NCI-H524 (cell line): Measurements from ENCODE around the gene HHIP.

Source experiments
- DNase-seq, 2 experiments: peaks; one replicate each; lab custom pipeline; 2025; lab: John Stamatoyannopoulos, UW

HHIP gene, protein sequence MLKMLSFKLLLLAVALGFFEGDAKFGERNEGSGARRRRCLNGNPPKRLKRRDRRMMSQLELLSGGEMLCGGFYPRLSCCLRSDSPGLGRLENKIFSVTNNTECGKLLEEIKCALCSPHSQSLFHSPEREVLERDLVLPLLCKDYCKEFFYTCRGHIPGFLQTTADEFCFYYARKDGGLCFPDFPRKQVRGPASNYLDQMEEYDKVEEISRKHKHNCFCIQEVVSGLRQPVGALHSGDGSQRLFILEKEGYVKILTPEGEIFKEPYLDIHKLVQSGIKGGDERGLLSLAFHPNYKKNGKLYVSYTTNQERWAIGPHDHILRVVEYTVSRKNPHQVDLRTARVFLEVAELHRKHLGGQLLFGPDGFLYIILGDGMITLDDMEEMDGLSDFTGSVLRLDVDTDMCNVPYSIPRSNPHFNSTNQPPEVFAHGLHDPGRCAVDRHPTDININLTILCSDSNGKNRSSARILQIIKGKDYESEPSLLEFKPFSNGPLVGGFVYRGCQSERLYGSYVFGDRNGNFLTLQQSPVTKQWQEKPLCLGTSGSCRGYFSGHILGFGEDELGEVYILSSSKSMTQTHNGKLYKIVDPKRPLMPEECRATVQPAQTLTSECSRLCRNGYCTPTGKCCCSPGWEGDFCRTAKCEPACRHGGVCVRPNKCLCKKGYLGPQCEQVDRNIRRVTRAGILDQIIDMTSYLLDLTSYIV

GRCh38 chr4:144645631-144646522 is at the start of gene HHIP:
HHIP (plus strand) TSS chr4:144646156; CDS start chr4:144646676, 520 bp downstream.
- DNase-seq: peak; percentile 41 to 55

DNA sequence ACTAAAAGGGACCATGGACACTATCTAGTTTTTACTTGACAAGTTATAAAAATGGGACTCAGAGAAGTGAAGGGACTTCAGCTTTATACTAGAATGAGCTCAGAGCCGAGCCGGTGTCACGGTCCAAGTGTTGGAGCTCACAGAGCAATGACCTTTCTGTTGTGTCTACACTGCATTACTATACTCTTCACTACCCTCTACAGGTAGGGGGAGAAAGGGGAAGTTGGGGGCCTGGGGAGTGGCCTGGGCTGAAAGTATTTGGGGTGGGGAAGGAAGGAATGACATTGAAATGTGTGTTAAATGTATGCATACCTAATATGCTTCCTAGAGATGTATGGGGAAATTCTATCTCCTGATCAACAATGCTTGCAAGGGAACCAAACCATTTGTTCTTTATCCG is 48.8 kb upstream of the HHIP start:
- no peak for DNase-seq

GRCh38 chr4:144599621-144600020 is 46.3 kb upstream of the HHIP start:
- no peak for DNase-seq

GRCh38 chr4:144611850-144612249 is 34.1 kb upstream of the HHIP start:
- DNase-seq: no peak

DNA sequence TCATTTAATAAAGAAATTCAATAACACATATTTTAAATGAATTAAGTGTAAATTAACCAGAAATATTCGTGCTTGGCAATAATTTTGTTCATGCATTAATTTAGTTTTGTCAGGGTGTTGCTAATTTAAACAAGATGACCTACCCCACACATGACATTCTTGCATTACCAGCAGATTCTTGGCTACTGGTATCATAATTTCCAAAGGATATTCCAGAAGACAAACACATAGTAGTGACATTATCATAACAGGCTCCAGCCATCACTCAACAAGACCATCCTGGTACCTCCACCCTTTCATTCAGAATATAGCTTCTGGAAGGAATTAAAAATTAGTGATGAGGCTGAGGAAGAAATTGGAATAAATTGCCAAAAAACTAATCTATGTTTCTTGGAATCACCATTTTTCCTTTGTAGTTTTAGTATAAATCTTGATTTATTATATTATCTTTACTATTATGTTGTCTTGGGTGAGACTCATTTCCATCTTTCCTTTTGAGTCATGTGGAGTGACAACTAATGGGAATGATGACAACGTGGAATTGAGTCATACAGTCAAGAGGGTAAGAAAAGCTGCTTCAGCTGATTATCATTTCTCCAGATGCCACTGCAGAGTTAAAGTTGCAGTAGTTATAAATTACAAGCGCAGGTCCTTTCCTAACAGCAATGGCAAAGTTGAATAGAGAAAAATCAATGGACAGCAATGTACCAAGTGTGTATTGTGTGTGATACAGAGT is 30.9 kb upstream of the HHIP start:
- no peak for DNase-seq

DNA sequence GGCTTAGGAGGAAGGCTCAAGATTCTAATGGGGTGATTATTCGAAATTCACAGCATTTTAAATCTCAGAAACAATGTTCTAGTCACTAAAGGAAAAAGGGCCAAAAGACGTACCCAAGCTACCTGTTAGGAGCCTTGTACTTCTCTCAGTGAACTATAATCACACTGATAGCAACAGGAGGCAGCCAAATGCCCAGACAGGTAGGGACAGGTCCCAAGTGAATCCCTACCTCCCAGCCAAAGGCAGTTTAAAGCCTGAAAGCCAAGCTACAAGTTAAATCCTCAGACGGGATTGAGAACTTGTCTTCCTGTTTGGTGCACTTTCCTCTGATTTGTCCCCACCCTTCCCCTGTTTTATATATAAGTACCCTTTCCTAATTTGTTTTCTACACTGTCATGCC is 24.3 kb upstream of the HHIP start:
- DNase-seq: no peak

- DNase-seq: no peak
Measured at GRCh38 chr4:144627663-144628076, 18.3 kb upstream of the HHIP start.

DNA sequence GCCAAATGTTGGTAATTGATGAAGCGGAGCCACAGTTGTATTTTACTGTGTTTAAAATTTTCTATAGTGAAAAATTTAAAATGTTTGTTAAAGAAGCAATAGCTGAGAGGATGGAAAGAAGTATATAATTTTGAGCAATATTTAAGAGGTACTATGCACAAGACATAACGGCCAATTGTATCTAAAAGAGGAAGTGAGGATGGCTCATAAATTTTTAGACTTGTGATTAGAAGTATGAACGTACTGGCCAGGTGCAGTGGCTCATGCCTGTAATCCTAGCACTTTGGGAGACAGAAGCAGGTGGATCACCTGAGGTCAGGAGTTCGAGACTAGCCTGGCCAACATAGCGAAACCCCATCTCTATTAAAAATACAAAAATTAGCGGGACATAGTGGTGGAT is 12.7 kb upstream of the HHIP start:
- no peak for DNase-seq

- no peak for DNase-seq
Measured at GRCh38 chr4:144634978-144635747, 10.8 kb upstream of the HHIP start.

GRCh38 chr4:144644368-144645101 is 1.4 kb upstream of the HHIP start:
- DNase-seq: no peak

DNA sequence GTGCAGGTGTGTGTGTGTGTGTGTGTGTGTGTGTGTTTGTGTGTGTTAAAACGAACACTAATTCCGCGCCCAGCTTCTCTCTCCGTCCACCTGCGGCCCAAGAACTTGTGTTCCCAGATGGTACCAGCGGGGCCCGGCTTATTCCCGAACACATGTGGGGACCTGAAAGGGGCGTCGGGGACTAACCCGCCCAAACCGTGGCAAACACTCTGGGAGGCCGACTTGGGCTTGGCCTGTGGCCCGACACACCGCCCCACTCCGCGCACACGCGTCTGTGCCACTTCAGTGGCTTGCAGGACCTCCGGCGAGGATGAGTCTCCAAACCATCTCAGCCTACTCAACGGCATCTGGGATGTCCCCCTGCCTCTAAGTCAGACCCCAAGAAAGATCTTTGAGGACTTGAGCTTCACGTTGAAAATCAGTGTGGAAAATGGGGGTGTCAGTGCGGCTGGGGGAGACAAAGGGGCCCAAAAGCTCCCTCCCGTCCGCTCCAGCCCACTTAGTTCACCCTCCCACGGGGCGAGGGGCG is 790 bp upstream of the HHIP start:
- no peak for DNase-seq

DNA sequence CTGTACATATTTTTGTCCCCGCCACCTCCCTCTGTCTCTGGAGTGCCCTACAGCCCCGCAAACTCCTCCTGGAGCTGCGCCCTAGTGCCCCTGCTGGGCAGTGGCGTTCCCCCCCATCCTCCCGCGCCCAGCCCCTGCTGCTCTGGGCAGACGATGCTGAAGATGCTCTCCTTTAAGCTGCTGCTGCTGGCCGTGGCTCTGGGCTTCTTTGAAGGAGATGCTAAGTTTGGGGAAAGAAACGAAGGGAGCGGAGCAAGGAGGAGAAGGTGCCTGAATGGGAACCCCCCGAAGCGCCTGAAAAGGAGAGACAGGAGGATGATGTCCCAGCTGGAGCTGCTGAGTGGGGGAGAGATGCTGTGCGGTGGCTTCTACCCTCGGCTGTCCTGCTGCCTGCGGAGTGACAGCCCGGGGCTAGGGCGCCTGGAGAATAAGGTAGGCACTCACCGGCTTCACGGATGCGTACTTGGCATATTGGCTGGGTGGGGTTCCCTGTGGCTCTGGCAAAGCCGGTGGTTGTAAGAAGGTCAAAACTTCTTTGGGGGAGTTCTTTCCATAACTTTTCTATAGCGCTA is 653 bp downstream of the HHIP start:
- DNase-seq: peak; percentile 33 to 47

DNA sequence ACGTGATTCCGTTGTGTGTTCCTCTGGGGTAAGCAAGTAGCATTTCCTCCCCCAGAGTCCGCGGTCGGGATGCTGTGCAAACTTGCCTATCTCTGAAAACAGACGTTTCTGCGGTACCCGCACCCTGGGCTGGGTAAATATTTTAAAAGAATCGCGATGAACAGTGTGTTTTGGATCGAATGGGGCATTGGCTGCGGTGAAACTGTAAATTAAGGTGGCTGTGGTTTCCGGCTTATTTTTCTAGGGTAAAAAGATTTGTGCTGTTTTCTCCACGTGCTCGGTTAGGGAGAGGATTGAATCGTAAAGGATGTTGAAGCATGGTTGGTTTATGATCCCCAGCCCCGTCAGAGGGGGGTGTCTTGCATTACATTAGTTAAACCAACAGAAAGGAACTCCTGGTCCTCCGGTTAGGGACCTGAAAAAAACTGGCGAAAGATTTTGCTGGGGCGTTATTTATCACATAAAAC is 1.2 kb downstream of the HHIP start:
- DNase-seq: peak; percentile 35 to 67

DNA sequence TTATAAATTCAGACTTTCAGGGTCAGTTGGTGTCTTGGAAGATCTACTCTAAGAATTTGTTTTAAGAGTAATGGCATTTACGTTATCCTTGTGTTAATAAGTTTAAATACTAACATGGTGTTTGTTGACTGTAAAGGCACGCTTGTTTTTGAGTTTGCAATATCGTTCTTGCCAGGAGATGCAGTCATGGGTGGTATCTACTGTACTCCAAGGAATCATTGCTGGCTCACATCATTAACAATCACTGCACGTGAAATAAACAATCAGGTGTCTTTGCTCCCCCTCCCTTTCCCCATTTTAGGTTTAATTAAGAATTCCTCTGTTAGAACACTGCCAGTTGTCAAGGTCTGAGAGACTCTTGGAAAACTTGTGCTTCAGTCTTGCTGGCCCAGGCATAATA is 1.6 kb downstream of the HHIP start:
- DNase-seq: peak in 1 of 2 experiments; percentile 5

DNA sequence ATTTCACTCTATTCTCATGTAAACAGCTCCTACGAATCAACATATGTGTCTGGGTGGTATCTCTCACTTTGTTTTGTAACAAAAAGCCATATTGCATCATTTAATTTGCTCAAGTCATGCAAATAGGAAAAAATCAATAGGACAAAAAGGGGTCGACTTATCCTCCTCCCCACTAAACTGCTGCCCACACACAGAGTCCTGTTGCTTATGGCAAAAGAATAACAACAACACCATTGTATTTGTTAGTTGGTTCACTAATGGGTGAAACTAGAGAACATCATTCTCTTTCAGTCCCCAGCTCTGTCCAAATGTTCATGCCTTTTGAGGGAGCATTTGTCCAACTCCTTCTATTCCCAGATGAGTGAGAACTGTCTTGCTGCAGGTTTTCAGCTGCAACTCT is 2.1 kb downstream of the HHIP start:
- DNase-seq: no peak

GRCh38 chr4:144649646-144650045 is 3.7 kb downstream of the HHIP start:
- DNase-seq: no peak

- DNase-seq: peak in 1 of 2 experiments; percentile 0
Measured at GRCh38 chr4:144650311-144651005, 4.5 kb downstream of the HHIP start.

- DNase-seq: no peak
Measured at GRCh38 chr4:144653781-144654545, 8.0 kb downstream of the HHIP start.
